Measurements from ENCODE around the gene MRM2. TPM values are rescaled to one million over a fixed set of nuclear protein-coding genes. Genes with fewer than 3 reads are reported as not detected.

The MRM2 gene
- total and polyA plus RNA-seq, 10 of the 15 experiments (the other 5 are each of a cell fraction or from before 2014, with no cell fraction given) = 43.2 to 128 (median 71.4) TPM

DNA sequence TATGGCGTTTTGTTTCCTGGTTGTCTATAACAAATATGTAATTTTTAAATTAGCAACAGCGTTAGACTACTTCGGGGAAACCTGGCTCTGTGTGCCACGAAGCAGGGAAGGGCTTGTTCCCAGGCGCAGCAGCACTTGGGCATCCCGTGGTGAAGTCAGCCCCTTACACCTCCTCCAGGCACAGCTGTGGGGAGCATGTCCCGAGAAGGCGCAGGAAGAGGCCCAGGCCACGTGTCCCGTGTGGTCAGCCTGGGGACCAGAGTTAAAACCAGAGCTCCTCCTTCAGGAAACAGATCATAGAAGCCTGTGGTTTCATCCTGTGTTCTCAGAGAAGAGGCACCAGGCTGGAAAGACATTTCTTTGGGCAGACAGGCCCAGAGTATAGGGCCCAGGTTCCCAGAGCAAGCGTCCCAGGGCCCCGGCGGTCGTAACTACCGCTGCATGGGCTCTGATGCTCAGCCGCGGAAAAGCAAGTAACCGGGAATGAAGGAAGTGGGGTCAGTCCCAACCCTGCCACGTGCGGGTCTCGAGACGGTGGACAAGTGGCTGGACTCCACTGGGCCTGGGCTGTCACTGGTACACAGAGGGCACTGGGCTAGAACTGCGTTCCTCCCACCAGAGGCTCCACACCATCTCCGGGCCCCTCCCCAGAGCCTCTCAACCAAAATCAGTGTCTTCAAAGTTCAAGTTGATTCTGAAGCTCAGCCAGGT lies 7.1 kb upstream of the MRM2 start (continued):
- TF ChIP-seq, protein P1, sequence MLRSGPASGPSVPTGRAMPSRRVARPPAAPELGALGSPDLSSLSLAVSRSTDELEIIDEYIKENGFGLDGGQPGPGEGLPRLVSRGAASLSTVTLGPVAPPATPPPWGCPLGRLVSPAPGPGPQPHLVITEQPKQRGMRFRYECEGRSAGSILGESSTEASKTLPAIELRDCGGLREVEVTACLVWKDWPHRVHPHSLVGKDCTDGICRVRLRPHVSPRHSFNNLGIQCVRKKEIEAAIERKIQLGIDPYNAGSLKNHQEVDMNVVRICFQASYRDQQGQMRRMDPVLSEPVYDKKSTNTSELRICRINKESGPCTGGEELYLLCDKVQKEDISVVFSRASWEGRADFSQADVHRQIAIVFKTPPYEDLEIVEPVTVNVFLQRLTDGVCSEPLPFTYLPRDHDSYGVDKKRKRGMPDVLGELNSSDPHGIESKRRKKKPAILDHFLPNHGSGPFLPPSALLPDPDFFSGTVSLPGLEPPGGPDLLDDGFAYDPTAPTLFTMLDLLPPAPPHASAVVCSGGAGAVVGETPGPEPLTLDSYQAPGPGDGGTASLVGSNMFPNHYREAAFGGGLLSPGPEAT (IDR thresholded peaks at IDR 0.05; ENCODE audit: low read depth) = peak; percentile 45; the same call in 1 of the 2 replicates
- no peak for TF ChIP-seq EGR1 (IDR thresholded peaks at IDR 0.05; ENCODE audit: borderline replicate concordance in 1 of 2, low read depth in 2 of 2, low read length in 2 of 2)
- TF ChIP-seq, protein P2, sequence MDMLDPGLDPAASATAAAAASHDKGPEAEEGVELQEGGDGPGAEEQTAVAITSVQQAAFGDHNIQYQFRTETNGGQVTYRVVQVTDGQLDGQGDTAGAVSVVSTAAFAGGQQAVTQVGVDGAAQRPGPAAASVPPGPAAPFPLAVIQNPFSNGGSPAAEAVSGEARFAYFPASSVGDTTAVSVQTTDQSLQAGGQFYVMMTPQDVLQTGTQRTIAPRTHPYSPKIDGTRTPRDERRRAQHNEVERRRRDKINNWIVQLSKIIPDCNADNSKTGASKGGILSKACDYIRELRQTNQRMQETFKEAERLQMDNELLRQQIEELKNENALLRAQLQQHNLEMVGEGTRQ (IDR thresholded peaks at IDR 0.05; ENCODE audit: borderline replicate concordance, low read depth, low read length) = peak; percentile 70
- TF ChIP-seq NBN (IDR thresholded peaks at IDR 0.05) = 0 out of 2 replicates have a peak, but pooled peaks have one; percentile 26
- TF ChIP-seq, protein P3, sequence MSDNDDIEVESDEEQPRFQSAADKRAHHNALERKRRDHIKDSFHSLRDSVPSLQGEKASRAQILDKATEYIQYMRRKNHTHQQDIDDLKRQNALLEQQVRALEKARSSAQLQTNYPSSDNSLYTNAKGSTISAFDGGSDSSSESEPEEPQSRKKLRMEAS (IDR thresholded peaks at IDR 0.05; ENCODE audit: low read depth, low read length) = peak; percentile 61; the same call in 1 of the 2 replicates
- TF ChIP-seq, protein P4, sequence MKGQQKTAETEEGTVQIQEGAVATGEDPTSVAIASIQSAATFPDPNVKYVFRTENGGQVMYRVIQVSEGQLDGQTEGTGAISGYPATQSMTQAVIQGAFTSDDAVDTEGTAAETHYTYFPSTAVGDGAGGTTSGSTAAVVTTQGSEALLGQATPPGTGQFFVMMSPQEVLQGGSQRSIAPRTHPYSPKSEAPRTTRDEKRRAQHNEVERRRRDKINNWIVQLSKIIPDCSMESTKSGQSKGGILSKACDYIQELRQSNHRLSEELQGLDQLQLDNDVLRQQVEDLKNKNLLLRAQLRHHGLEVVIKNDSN (IDR thresholded peaks at IDR 0.05; ENCODE audit: borderline replicate concordance, extremely low read length, insufficient read depth, low read depth, low read length) = peak; percentile 84
- TF ChIP-seq POLR2A (IDR thresholded peaks at IDR 0.05; ENCODE audit: low read depth, low read length) = peak; percentile 44; the same call in 1 of the 2 replicates
- TF ChIP-seq BHLHE40 (IDR thresholded peaks at IDR 0.05; ENCODE audit: borderline replicate concordance in 1 of 2, low read depth in 2 of 2, low read length in 1 of 2) = peak; percentile 17 to 31; a peak in 3 of 4 replicates
- TF ChIP-seq IKZF1 (conservative IDR thresholded peaks at IDR 0.05) = peak; percentile 58; the same call in 1 of the 2 replicates
- no peak for TF ChIP-seq BRCA1 (IDR thresholded peaks at IDR 0.05; ENCODE audit: low read depth, low read length)
- TF ChIP-seq RBBP5 (conservative IDR thresholded peaks at IDR 0.05) = no peak
